BJ (cell line): ENCODE measurements around the gene ZNF689. TPM values are rescaled to one million over a fixed set of nuclear protein-coding genes. Genes with fewer than 3 reads are reported as not detected.

ENCODE experiments used
- CTCF ChIA-PET: fragments of 350-600 bp; formaldehyde crosslinking; extraction: SDS; loops from one replicate; lab custom pipeline; 2021; ENCODE audit warnings: antibody characterized with exemption, inconsistent platforms; lab: Yijun Ruan, JAX
- POLR2A ChIA-PET: fragments of 300-600 bp; sonication (Branson Sonifier 250); formaldehyde crosslinking; extraction: SDS; loops from one replicate; lab custom pipeline; 2021; ENCODE audit warnings: antibody characterized with exemption; lab: Charles Lee
- DNase-seq: peaks from one replicate; pipeline ENCODE4 v3.0.0-alpha.2; 2011; ENCODE audit warnings: low read depth
- H3K27me3 ChIP-seq: 2 replicates; pipeline ENCODE4 v1.6.0; 2011; ENCODE audit warnings: low read length; ENCODE audit not compliant: control insufficient read depth, insufficient read depth
- H3K36me3 ChIP-seq: 2 replicates; pipeline ENCODE4 v1.5.1; 2011; ENCODE audit warnings: low read length; ENCODE audit not compliant: control insufficient read depth, insufficient read depth
- H3K4me3 ChIP-seq: 2 replicates; pipeline ENCODE4 v1.5.1; 2011; ENCODE audit warnings: low read depth, mild to moderate bottlenecking, control low read depth, low read length
- CTCF ChIP-seq: IDR thresholded peaks from 2 replicates; pipeline ENCODE4 v1.5.1; 2011; ENCODE audit warnings: low read depth, mild to moderate bottlenecking, control low read depth, inconsistent platforms, low read length, moderate library complexity; ENCODE audit not compliant: insufficient read depth
- polyA plus RNA-seq: library from polyadenylated mRNA; depleted of rRNA; stranded (reverse); fragments of >200 nt; gene quantifications from 2 replicates; pipeline ENCODE4 v1.2.3, GENCODE V29; 2011

ZNF689 gene
- polyA plus RNA-seq, 1 experiment, result 4.1 TPM

- Histone ChIP-seq H3K4me3 (no peak overlapping the region), H3K36me3 (peaks cover 19% of the 10 kb centered on the region), H3K27me3 (no peaks in the 10 kb centered on the region)
- no peak for TF ChIP-seq CTCF
- ChIA-PET POLR2A (no interaction called here), CTCF (no interaction called here)
- no peak for DNase-seq
Observed at GRCh38 chr16:30656388-30656787, 46.2 kb upstream of the ZNF689 start.

- H3K27me3 ChIP-seq, result no peaks in the 10 kb centered on the region
- no peak for TF ChIP-seq CTCF
- ChIA-PET POLR2A (no interaction called here), CTCF (no interaction called here)
- peaks cover 18% of the 10 kb centered on the region for H3K36me3 ChIP-seq
- no peak for DNase-seq
- H3K4me3 ChIP-seq, result no peak overlapping the region
Observed at GRCh38 chr16:30655815-30656347, 45.7 kb upstream of the ZNF689 start.

- no peak for DNase-seq
- ChIA-PET CTCF (no interaction called here), POLR2A (no interaction called here)
- H3K27me3 ChIP-seq, result no peaks in the 10 kb centered on the region
- no peak for TF ChIP-seq CTCF
- H3K36me3 ChIP-seq, result peaks cover 17% of the 10 kb centered on the region
- no peak overlapping the region for H3K4me3 ChIP-seq
Observed at GRCh38 chr16:30654856-30655255, 44.7 kb upstream of the ZNF689 start.

GRCh38 chr16:30652718-30653117 is 42.5 kb upstream of the ZNF689 start:
- no peak for DNase-seq
- CTCF ChIA-PET, result interaction anchor here (0.5 to 2.3 kb wide), 3 partner anchors 41 to 59 kb away, joined by 3 to 8 read pairs (median 3); no protein-coding TSS in a partner anchor
- Histone ChIP-seq H3K36me3 (peaks cover 17% of the 10 kb centered on the region), H3K27me3 (no peaks in the 10 kb centered on the region), H3K4me3 (no peak overlapping the region)
- POLR2A ChIA-PET, result no interaction called here
- TF ChIP-seq CTCF, result no peak

- Histone ChIP-seq H3K4me3 (peak overlapping the region; percentile 88), H3K27me3 (no peaks in the 10 kb centered on the region), H3K36me3 (peaks cover 17% of the 10 kb centered on the region)
- no peak for DNase-seq
- ChIA-PET CTCF (interaction anchor here (0.5 to 2.3 kb wide), 4 partner anchors 23 to 60 kb away, joined by 3 to 9 read pairs (median 6); no protein-coding TSS in a partner anchor), POLR2A (no interaction called here)
- TF ChIP-seq CTCF, result no peak
Observed at GRCh38 chr16:30652005-30652296, 41.8 kb upstream of the ZNF689 start.
